Esophagus squamous epithelium (tissue), 4 donors: ENCODE measurements around the gene ADAM10.

Experiments used
- CTCF ChIP-seq, 6 experiments: fragments of 450-650 bp in 4 of 6; fragments of 200-600 bp in 2 of 6; sonication (generic) in 2 of 6; IDR thresholded peaks; one replicate each; pipeline ENCODE4 v1.5.1; 2016 to 2019; ENCODE audit warnings: antibody characterized with exemption in 6 of 6, mild to moderate bottlenecking in 4 of 6, moderate library complexity in 4 of 6
- POLR2A ChIP-seq, 4 donors: fragments of 450-650 bp; IDR thresholded peaks; one replicate each; pipeline ENCODE4 v1.6.1; 2017; ENCODE audit warnings: antibody characterized with exemption in 4 of 4, mild to moderate bottlenecking in 4 of 4, moderate library complexity in 3 of 4

- TF ChIP-seq CTCF (IDR thresholded peaks at IDR 0.05) (no peak), POLR2A (IDR thresholded peaks at IDR 0.05) (no peak)
Observed at GRCh38 chr15:58602823-58603222, 146.7 kb downstream of the ADAM10 start.
